Measurements from ENCODE around the gene PTCH1. TPM values are rescaled to one million over a fixed set of nuclear protein-coding genes. Genes with fewer than 3 reads are reported as not detected.

Gene PTCH1
- total and polyA plus RNA-seq, 10 of the 15 experiments (the other 5 are each of a cell fraction or from before 2014, with no cell fraction given): 0.16 to 6.1 (median 2.6) TPM

GRCh38 chr9:95510709-95511615 is 5.8 kb downstream of the PTCH1 start (continued):
- peak; percentile 80 for TF ChIP-seq E2F4 (IDR thresholded peaks at IDR 0.05; ENCODE audit: low read depth, low read length)
- peak; percentile 72; the same call in 1 of the 2 replicates for TF ChIP-seq GATAD2B (conservative IDR thresholded peaks at IDR 0.05; ENCODE audit: low read depth)
- 0 out of 2 replicates have a peak, but pooled peaks have one; percentile 13 for TF ChIP-seq ASH2L (IDR thresholded peaks at IDR 0.05; ENCODE audit: borderline replicate concordance, low read depth)
- TF ChIP-seq CREB1 (IDR thresholded peaks at IDR 0.05; ENCODE audit: low read depth): no peak
- no peak for TF ChIP-seq PRDM15 (CRISPR knock-in tag; IDR thresholded peaks at IDR 0.05)
- TF ChIP-seq EED (IDR thresholded peaks at IDR 0.05; ENCODE audit: low read depth): no peak
- no peak for TF ChIP-seq ZZZ3 (IDR thresholded peaks at IDR 0.05; ENCODE audit: control insufficient read depth, insufficient read length, low read depth)
- TF ChIP-seq NRF1 (conservative IDR thresholded peaks at IDR 0.05; ENCODE audit: low read depth, low read length): no peak
- no peak for TF ChIP-seq ZBTB33 (IDR thresholded peaks at IDR 0.05)
- TF ChIP-seq BCLAF1 (IDR thresholded peaks at IDR 0.05): peak; percentile 80
- no peak for TF ChIP-seq CBX3 (IDR thresholded peaks at IDR 0.05; ENCODE audit: borderline replicate concordance, low read depth)
- peak; percentile 59 for TF ChIP-seq MXI1 (IDR thresholded peaks at IDR 0.05; ENCODE audit: low read depth, low read length)
- TF ChIP-seq USF2 (IDR thresholded peaks at IDR 0.05; ENCODE audit: borderline replicate concordance, low read depth, low read length): peak; percentile 81
- TF ChIP-seq RAD51 (IDR thresholded peaks at IDR 0.05): peak; percentile 88
- TF ChIP-seq SRF (IDR thresholded peaks at IDR 0.05; ENCODE audit: low read depth in 2 of 2, low read length in 2 of 2): no peak
- no peak for TF ChIP-seq TCF7 (IDR thresholded peaks at IDR 0.05; ENCODE audit: borderline replicate concordance)
- no peak for TF ChIP-seq SMC3 (IDR thresholded peaks at IDR 0.05; ENCODE audit: borderline replicate concordance, low read length)
- no peak for TF ChIP-seq WRNIP1 (IDR thresholded peaks at IDR 0.05; ENCODE audit: borderline replicate concordance, low read depth, low read length)

Measured in GM12878 (cell line).